ENCODE data around the gene PSMA8.
"Not testable (repeated sequence)": the region's sequence is repeated elsewhere in the genome, so short reads cannot be mapped to it uniquely, and the experiment has no call there.

Gene PSMA8

DNA sequence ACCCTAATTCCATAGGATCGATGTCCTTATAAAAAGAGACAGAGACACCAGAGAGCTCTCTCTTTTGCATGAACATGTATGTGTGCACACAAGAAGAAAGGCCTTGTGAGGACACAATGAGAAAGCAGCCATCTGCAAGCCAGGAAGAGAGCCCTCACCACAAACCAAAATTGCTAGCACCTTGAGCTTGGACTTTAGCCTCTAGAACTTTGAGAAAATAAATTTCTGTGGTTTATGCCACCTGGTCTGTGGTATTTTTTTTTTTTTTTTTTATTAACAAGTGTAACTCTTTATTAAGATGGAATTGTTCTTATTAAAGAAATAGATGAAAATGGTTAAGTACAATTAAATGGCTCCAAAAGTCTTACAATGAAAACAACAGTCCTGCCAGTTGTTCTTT, 33.9 kb downstream of the PSMA8 start:
- not testable (repeated sequence) for H3K36me3 ChIP-seq (ENCODE audit: insufficient read depth, low read length); H2AFZ ChIP-seq (ENCODE audit: low read length, unreplicated experiment); H3K79me2 ChIP-seq (ENCODE audit: control insufficient read depth, insufficient read depth, low read length, unreplicated experiment); H3K4me3 ChIP-seq (ENCODE audit: low read depth, low read length); H3K27me3 ChIP-seq (ENCODE audit: insufficient read depth, low read length); H3K27ac ChIP-seq (ENCODE audit: low read depth, low read length); H3K4me1 ChIP-seq (ENCODE audit: control insufficient read depth, insufficient read depth, low read length, unreplicated experiment)

- Histone ChIP-seq H2AFZ (ENCODE audit: low read length, unreplicated experiment) (no peak overlapping the region), H3K4me1 (ENCODE audit: control insufficient read depth, insufficient read depth, low read length, unreplicated experiment) (no peaks in the 10 kb centered on the region), H3K4me3 (ENCODE audit: low read depth, low read length) (no peak overlapping the region), H3K27ac (ENCODE audit: low read depth, low read length) (no peak overlapping the region), H3K36me3 (ENCODE audit: insufficient read depth, low read length) (no peaks in the 10 kb centered on the region), H3K27me3 (ENCODE audit: insufficient read depth, low read length) (peaks cover 13% of the 10 kb centered on the region), H3K79me2 (ENCODE audit: control insufficient read depth, insufficient read depth, low read length, unreplicated experiment) (no peaks in the 10 kb centered on the region)
Measured at GRCh38 chr18:26175481-26175880, 41.8 kb downstream of the PSMA8 start.

- H3K4me3 ChIP-seq (ENCODE audit: low read depth, low read length): no peak overlapping the region
- peaks cover 13% of the 10 kb centered on the region for H3K27me3 ChIP-seq (ENCODE audit: insufficient read depth, low read length)
- no peak overlapping the region for H2AFZ ChIP-seq (ENCODE audit: low read length, unreplicated experiment)
- H3K36me3 ChIP-seq (ENCODE audit: insufficient read depth, low read length): no peaks in the 10 kb centered on the region
- no peaks in the 10 kb centered on the region for H3K79me2 ChIP-seq (ENCODE audit: control insufficient read depth, insufficient read depth, low read length, unreplicated experiment)
- no peaks in the 10 kb centered on the region for H3K4me1 ChIP-seq (ENCODE audit: control insufficient read depth, insufficient read depth, low read length, unreplicated experiment)
- H3K27ac ChIP-seq (ENCODE audit: low read depth, low read length): no peak overlapping the region
Measured at GRCh38 chr18:26176134-26176533, 42.5 kb downstream of the PSMA8 start.

DNA sequence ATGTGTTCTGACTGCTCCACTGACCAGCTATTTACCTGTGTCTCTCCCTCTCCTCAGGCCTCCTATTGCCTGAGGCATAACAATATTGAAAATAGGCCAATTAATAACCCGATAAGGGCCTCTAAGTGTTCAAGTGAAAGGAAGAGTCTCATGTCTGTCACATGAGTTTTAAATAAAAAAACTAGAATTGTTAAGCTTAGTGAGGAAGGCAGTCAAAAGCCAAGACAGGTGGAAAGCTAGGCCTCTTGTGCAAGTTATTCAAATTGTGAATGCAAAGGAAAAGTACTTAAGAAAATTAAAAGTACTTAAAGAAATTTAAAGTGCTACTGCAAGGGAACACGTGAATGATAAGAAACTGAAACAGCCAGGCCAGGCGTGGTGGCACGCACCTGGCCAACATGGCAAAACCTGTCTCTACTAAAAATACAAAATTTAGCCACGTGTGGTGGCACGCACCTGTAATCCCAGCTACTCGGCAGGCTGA, 47.7 kb downstream of the PSMA8 start:
- Histone ChIP-seq H3K4me3 (ENCODE audit: low read depth, low read length) (no peak overlapping the region), H3K36me3 (ENCODE audit: insufficient read depth, low read length) (no peaks in the 10 kb centered on the region), H3K4me1 (ENCODE audit: control insufficient read depth, insufficient read depth, low read length, unreplicated experiment) (no peaks in the 10 kb centered on the region), H3K27me3 (ENCODE audit: insufficient read depth, low read length) (no peaks in the 10 kb centered on the region; the same call in 1 of the 2 replicates), H3K27ac (ENCODE audit: low read depth, low read length) (no peak overlapping the region), H2AFZ (ENCODE audit: low read length, unreplicated experiment) (no peak overlapping the region), H3K79me2 (ENCODE audit: control insufficient read depth, insufficient read depth, low read length, unreplicated experiment) (no peaks in the 10 kb centered on the region)

DNA sequence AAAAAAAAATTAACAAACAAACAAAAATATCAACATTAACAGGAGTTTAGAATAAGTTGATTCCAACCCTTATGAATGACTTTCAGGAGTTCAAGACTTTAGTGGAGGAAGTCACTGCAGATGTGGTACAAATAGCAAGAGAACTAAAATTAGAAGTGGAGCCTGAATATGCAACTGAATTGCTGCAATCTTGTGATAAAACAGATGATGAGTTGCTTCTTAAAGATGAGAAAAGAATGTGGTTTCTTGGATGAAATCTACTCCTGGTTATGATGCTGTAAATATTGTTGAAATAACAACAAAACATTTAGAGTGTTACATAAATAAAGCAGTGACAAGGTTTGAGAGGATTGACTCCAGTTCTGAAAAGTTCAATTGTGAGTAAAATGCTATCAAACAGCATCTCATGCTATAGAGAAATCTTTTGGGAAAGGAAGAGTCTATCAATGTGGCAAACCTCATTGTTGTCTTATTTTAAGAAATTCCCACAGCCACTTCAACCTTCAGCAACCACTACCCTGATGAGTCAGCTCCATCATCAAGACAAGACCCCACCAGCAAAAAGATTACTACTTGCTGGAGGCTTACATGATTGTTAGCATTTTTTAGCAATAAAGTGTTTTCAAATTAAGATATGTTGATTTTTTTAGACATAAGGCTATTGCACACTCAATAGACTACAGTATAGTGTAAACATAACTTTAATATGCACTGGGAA, 49.9 kb downstream of the PSMA8 start:
- H3K4me1 ChIP-seq (ENCODE audit: control insufficient read depth, insufficient read depth, low read length, unreplicated experiment): no peaks in the 10 kb centered on the region
- H3K27me3 ChIP-seq (ENCODE audit: insufficient read depth, low read length): no peaks in the 10 kb centered on the region
- H3K79me2 ChIP-seq (ENCODE audit: control insufficient read depth, insufficient read depth, low read length, unreplicated experiment): no peaks in the 10 kb centered on the region
- H2AFZ ChIP-seq (ENCODE audit: low read length, unreplicated experiment): no peak overlapping the region
- H3K4me3 ChIP-seq (ENCODE audit: low read depth, low read length): no peak overlapping the region
- no peak overlapping the region for H3K27ac ChIP-seq (ENCODE audit: low read depth, low read length)
- H3K36me3 ChIP-seq (ENCODE audit: insufficient read depth, low read length): no peaks in the 10 kb centered on the region

GRCh38 chr18:26185267-26185666, 51.6 kb downstream of the PSMA8 start:
- H2AFZ ChIP-seq (ENCODE audit: low read length, unreplicated experiment): no peak overlapping the region
- no peaks in the 10 kb centered on the region for H3K79me2 ChIP-seq (ENCODE audit: control insufficient read depth, insufficient read depth, low read length, unreplicated experiment)
- no peaks in the 10 kb centered on the region for H3K36me3 ChIP-seq (ENCODE audit: insufficient read depth, low read length)
- no peak overlapping the region for H3K27ac ChIP-seq (ENCODE audit: low read depth, low read length)
- no peak overlapping the region for H3K4me3 ChIP-seq (ENCODE audit: low read depth, low read length)
- H3K27me3 ChIP-seq (ENCODE audit: insufficient read depth, low read length): no peaks in the 10 kb centered on the region
- H3K4me1 ChIP-seq (ENCODE audit: control insufficient read depth, insufficient read depth, low read length, unreplicated experiment): no peaks in the 10 kb centered on the region

DNA sequence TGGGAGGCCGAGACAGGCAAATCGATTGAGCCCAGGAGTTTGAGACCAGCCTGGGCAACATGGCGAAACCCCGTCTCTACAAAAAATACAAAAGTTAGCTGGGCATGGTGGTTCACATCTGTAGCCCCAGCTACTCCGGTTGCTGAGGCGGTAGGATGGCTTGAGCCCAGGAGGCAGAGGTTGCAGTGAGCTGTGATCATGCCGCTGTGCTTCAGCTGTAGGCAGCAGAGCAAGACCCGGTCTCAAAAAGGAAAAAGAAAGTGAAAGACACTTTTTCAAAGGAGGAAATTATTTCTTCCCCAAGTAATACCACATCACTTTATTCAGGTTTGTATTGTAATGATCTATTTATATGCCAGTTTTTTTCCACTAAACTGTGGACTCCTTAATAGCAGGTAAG, 56.8 kb downstream of the PSMA8 start:
- Histone ChIP-seq H3K27me3 (ENCODE audit: insufficient read depth, low read length) (no peaks in the 10 kb centered on the region), H3K4me3 (ENCODE audit: low read depth, low read length) (peak overlapping the region; percentile 34), H3K27ac (ENCODE audit: low read depth, low read length) (no peak overlapping the region), H2AFZ (ENCODE audit: low read length, unreplicated experiment) (peak overlapping the region; percentile 64), H3K36me3 (ENCODE audit: insufficient read depth, low read length) (no peaks in the 10 kb centered on the region), H3K4me1 (ENCODE audit: control insufficient read depth, insufficient read depth, low read length, unreplicated experiment) (no peaks in the 10 kb centered on the region), H3K79me2 (ENCODE audit: control insufficient read depth, insufficient read depth, low read length, unreplicated experiment) (no peaks in the 10 kb centered on the region)

- Histone ChIP-seq H3K4me3 (ENCODE audit: low read depth, low read length) (no peak overlapping the region), H3K27me3 (ENCODE audit: insufficient read depth, low read length) (no peaks in the 10 kb centered on the region)
Measured at GRCh38 chr18:26192233-26192632, 58.6 kb downstream of the PSMA8 start.

DNA sequence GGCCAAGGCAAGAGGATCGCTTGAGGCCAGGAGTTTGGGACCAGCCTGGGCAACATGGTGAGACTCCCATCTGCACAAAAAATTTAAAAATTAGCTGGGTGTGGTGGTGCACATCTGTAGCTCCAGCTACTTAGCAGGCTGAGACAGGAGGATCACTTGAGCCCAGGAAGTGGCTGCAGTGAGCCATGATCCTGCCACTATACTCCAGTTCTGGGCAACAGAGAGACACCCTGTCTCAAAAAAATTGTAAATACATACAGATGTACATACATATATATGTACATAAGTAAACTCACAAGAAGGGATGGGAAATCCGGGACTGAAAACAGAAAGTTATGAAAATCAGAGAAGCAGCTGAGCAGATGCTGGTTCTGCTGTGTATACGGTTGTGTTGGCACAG, 62.9 kb downstream of the PSMA8 start:
- no peaks in the 10 kb centered on the region for H3K4me1 ChIP-seq (ENCODE audit: control insufficient read depth, insufficient read depth, low read length, unreplicated experiment)
- no peaks in the 10 kb centered on the region for H3K79me2 ChIP-seq (ENCODE audit: control insufficient read depth, insufficient read depth, low read length, unreplicated experiment)
- H3K36me3 ChIP-seq (ENCODE audit: insufficient read depth, low read length): no peaks in the 10 kb centered on the region
- H3K27me3 ChIP-seq (ENCODE audit: insufficient read depth, low read length): peaks cover 10% of the 10 kb centered on the region
- no peak overlapping the region for H3K4me3 ChIP-seq (ENCODE audit: low read depth, low read length)
- H3K27ac ChIP-seq (ENCODE audit: low read depth, low read length): no peak overlapping the region
- H2AFZ ChIP-seq (ENCODE audit: low read length, unreplicated experiment): no peak overlapping the region

More at GRCh38 chr18:26192233-26192632, 58.6 kb downstream of the PSMA8 start:
- Histone ChIP-seq H2AFZ (ENCODE audit: low read length, unreplicated experiment) (peak overlapping the region; percentile 12), H3K36me3 (ENCODE audit: insufficient read depth, low read length) (no peaks in the 10 kb centered on the region), H3K4me1 (ENCODE audit: control insufficient read depth, insufficient read depth, low read length, unreplicated experiment) (no peaks in the 10 kb centered on the region), H3K79me2 (ENCODE audit: control insufficient read depth, insufficient read depth, low read length, unreplicated experiment) (no peaks in the 10 kb centered on the region), H3K27ac (ENCODE audit: low read depth, low read length) (no peak overlapping the region)

- H3K27me3 ChIP-seq (ENCODE audit: insufficient read depth, low read length): peaks cover 25% of the 10 kb centered on the region
- H3K27ac ChIP-seq (ENCODE audit: low read depth, low read length); H2AFZ ChIP-seq (ENCODE audit: low read length, unreplicated experiment); H3K36me3 ChIP-seq (ENCODE audit: insufficient read depth, low read length); H3K79me2 ChIP-seq (ENCODE audit: control insufficient read depth, insufficient read depth, low read length, unreplicated experiment); H3K4me3 ChIP-seq (ENCODE audit: low read depth, low read length); H3K4me1 ChIP-seq (ENCODE audit: control insufficient read depth, insufficient read depth, low read length, unreplicated experiment): not testable (repeated sequence)
Measured at GRCh38 chr18:26202001-26202400, 68.3 kb downstream of the PSMA8 start.

DNA sequence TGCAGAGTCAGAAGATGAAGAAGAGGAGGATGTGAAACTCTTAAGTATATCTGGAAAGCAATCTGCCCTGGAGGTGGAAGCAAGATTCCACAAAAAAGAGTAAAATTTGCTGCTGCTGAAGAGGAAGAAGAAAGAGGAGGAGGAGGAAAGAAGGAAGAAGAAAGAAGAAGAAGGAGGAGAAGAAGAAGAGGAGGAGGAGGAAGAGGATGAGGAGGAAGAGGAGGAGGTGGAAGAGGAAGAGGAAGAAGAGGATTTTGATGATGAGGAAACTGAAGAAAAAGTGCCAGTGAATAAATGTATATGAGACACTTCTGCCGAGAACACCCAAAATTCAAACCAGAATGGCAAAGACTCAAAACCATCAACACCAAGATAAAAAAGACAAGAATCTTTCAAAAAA, 71.6 kb downstream of the PSMA8 start:
- Histone ChIP-seq H3K27ac (ENCODE audit: low read depth, low read length) (no peak overlapping the region), H3K36me3 (ENCODE audit: insufficient read depth, low read length) (no peaks in the 10 kb centered on the region), H3K27me3 (ENCODE audit: insufficient read depth, low read length) (peaks cover 20% of the 10 kb centered on the region), H3K4me3 (ENCODE audit: low read depth, low read length) (no peak overlapping the region), H3K79me2 (ENCODE audit: control insufficient read depth, insufficient read depth, low read length, unreplicated experiment) (no peaks in the 10 kb centered on the region), H3K4me1 (ENCODE audit: control insufficient read depth, insufficient read depth, low read length, unreplicated experiment) (no peaks in the 10 kb centered on the region), H2AFZ (ENCODE audit: low read length, unreplicated experiment) (no peak overlapping the region)

Measured in ACC112 (cell line).